Spleen (tissue), 7 donors: ENCODE data around the gene BSN.
"Not testable (repeated sequence)": the region's sequence is repeated elsewhere in the genome, so short reads cannot be mapped to it uniquely, and the experiment has no call there.

Experiments used
- CTCF ChIP-seq, 11 experiments: fragments of 200-600 bp in 7 of 11; fragments of 450-650 bp in 4 of 11; sonication (generic) in 4 of 11; IDR thresholded peaks in 8 of 11; conservative IDR thresholded peaks in 3 of 11; 1 replicate in 7 of 11; 2 replicates in 4 of 11; pipeline versions ENCODE4 v1.4.0 to v1.8.0; 2016 to 2021; ENCODE audit warnings: antibody characterized with exemption in 11 of 11, inconsistent platforms in 4 of 11, mild to moderate bottlenecking in 1 of 11
- POLR2A ChIP-seq, 3 donors: fragments of 450-650 bp; IDR thresholded peaks; one replicate each; pipeline ENCODE4 v1.5.1; 2017; ENCODE audit warnings: antibody characterized with exemption in 3 of 3, mild to moderate bottlenecking in 1 of 3
- POLR2AphosphoS5 ChIP-seq, 3 donors: sonication (generic); formaldehyde crosslinking; IDR thresholded peaks; one replicate each; pipeline ENCODE4 v1.5.1; 2017; ENCODE audit warnings: antibody characterized with exemption in 3 of 3
- donor health status: DM: no; HTN: no; CAD: no; lungs with moderate emphysema.
- donor health status: DM: no; HTN: no; CAD: no.
- donor health status: DM: no; HTN: no; CAD: no.

GRCh38 chr3:49694409-49695070, 140.3 kb downstream of the BSN start:
- TF ChIP-seq POLR2AphosphoS5 (IDR thresholded peaks at IDR 0.05); POLR2A (IDR thresholded peaks at IDR 0.05); CTCF (IDR thresholded peaks at IDR 0.05 in 8 of 11, conservative IDR thresholded peaks at IDR 0.05 in 3 of 11): not testable (repeated sequence)
